HCT116 (cell line): ENCODE measurements around the gene OTOG. TPM values are rescaled to one million over a fixed set of nuclear protein-coding genes. Genes with fewer than 3 reads are reported as not detected.

Experiments used
- ATAC-seq: fragments of 200-7000 bp; cut with Tn5 transposase; 2 replicates; pipeline ENCODE4 v1.9.1; 2020; ENCODE audit warnings: mild to moderate bottlenecking, moderate library complexity
- BruUV-seq: library from RNA; stranded (reverse); fragments of 400-500 nt; replicated peaks from 2 replicates; lab custom pipeline; 2021; lab: Mats Ljungman, UMichigan
- CTCF ChIA-PET: fragments of 300-600 bp; sonication (Branson Sonifier 250); formaldehyde crosslinking; loops from one replicate; lab custom pipeline; 2021; ENCODE audit warnings: antibody characterized with exemption; lab: Charles Lee
- POLR2A ChIA-PET: fragments of 300-600, 350-600 bp; sonication (Branson Sonifier 250); formaldehyde crosslinking; loops from one replicate; lab custom pipeline; 2021; ENCODE audit warnings: antibody characterized with exemption; lab: Charles Lee
- RAD21 ChIA-PET, 2 experiments: fragments of 300-600 bp; sonication (Branson Sonifier 250); formaldehyde crosslinking; loops; one replicate each; lab custom pipeline; 2023; ENCODE audit warnings: low total read pairs in 2 of 2; ENCODE audit not compliant: uncharacterized antibody in 2 of 2, unreplicated experiment in 2 of 2, low non-redundant PET in 1 of 2; lab: Charles Lee
- DNase-seq: peaks from one replicate; pipeline ENCODE4 v3.0.0-alpha.2; 2010; ENCODE audit warnings: low read depth, low spot score
- H2AFZ ChIP-seq: fragments of 200-600 bp; shearing (Covaris generic), sonication (generic); 2 replicates; pipeline ENCODE4 v1.6.1; 2017; ENCODE audit warnings: low read depth, mixed run types, mixed read lengths, antibody characterized with exemption, low read length; ENCODE audit not compliant: poor library complexity, severe bottlenecking
- H3K27ac ChIP-seq: 2 replicates; pipeline ENCODE4 v1.5.1; 2012; ENCODE audit warnings: low read depth, low read length
- H3K27me3 ChIP-seq: fragments of 200-600 bp; sonication (generic); 2 replicates; pipeline ENCODE4 v1.6.1; 2016; ENCODE audit warnings: mixed run types, low read length, mixed read lengths; ENCODE audit not compliant: insufficient read depth
- H3K36me3 ChIP-seq, 2 experiments: fragments of 200-500 bp in 1 of 2; fragments of 200-600 bp in 1 of 2; sonication (Bioruptor generic) in 1 of 2; sonication (generic) in 1 of 2; 2 replicates each; pipeline versions ENCODE4 v1.5.1 to v1.6.1; 2014 to 2016; ENCODE audit warnings: low read length in 2 of 2, inconsistent platforms in 1 of 2, mixed read lengths in 1 of 2, mixed run types in 1 of 2; ENCODE audit not compliant: insufficient read depth in 2 of 2, control insufficient read depth in 1 of 2
- H3K4me1 ChIP-seq, 2 experiments: fragments of 200-600 bp in 1 of 2; sonication (generic) in 1 of 2; 2 replicates each; pipeline versions ENCODE4 v1.5.1 to v1.6.1; 2012 to 2017; ENCODE audit warnings: low read length in 2 of 2, inconsistent platforms in 1 of 2, mild to moderate bottlenecking in 1 of 2, mixed read lengths in 1 of 2, mixed run types in 1 of 2, moderate library complexity in 1 of 2; ENCODE audit not compliant: insufficient read depth in 2 of 2, control insufficient read depth in 1 of 2
- H3K4me2 ChIP-seq: fragments of 200-600 bp; sonication (generic); 2 replicates; pipeline ENCODE4 v1.6.1; 2017; ENCODE audit warnings: mixed run types, low read length, mixed read lengths
- H3K4me3 ChIP-seq, 2 experiments: fragments of 200-600 bp in 1 of 2; sonication (generic) in 1 of 2; replicated peaks in 1 of 2; 2 replicates each; pipeline ENCODE4 v1.5.1; 2011 to 2016; ENCODE audit warnings: low read length in 2 of 2, control low read depth in 1 of 2, low read depth in 1 of 2, mild to moderate bottlenecking in 1 of 2, mixed read lengths in 1 of 2, mixed run types in 1 of 2
- H3K79me2 ChIP-seq: fragments of 200-600 bp; sonication (generic); 2 replicates; pipeline ENCODE4 v1.6.1; 2017; ENCODE audit warnings: mild to moderate bottlenecking, mixed run types, low read length, moderate library complexity, mixed read lengths; ENCODE audit not compliant: insufficient read depth
- H3K9ac ChIP-seq: fragments of 200-600 bp; sonication (generic); 2 replicates; pipeline ENCODE4 v1.6.1; 2016; ENCODE audit warnings: low read length, mixed read lengths
- H3K9me2 ChIP-seq: fragments of 200-600 bp; sonication (generic), shearing (Covaris generic); 2 replicates; pipeline ENCODE4 v1.6.1; 2017; ENCODE audit warnings: mixed run types, mild to moderate bottlenecking, moderate library complexity; ENCODE audit not compliant: insufficient read depth
- H3K9me3 ChIP-seq, 2 experiments: fragments of 200-500 bp in 1 of 2; fragments of 200-600 bp in 1 of 2; sonication (Bioruptor generic) in 1 of 2; sonication (generic) in 1 of 2; 2 replicates each; pipeline ENCODE4 v1.6.1; 2014 to 2017; ENCODE audit warnings: low read length in 2 of 2, mixed read lengths in 2 of 2, inconsistent platforms in 1 of 2, low read depth in 1 of 2, mild to moderate bottlenecking in 1 of 2, mixed run types in 1 of 2, moderate library complexity in 1 of 2; ENCODE audit not compliant: control insufficient read depth in 1 of 2, insufficient read depth in 1 of 2
- H4K20me1 ChIP-seq: fragments of 200-600 bp; sonication (generic), shearing (Covaris generic); 2 replicates; pipeline ENCODE4 v1.6.1; 2017; ENCODE audit warnings: mixed run types, mild to moderate bottlenecking, moderate library complexity; ENCODE audit not compliant: insufficient read depth
- ATF3 ChIP-seq: IDR thresholded peaks from 2 replicates; pipeline ENCODE4 v1.6.1; 2012
- CBX3 ChIP-seq: IDR thresholded peaks from 2 replicates; pipeline ENCODE4 v1.6.1; 2012; ENCODE audit warnings: low read depth
- EGR1 ChIP-seq: IDR thresholded peaks from 2 replicates; pipeline ENCODE4 v1.6.1; 2012; ENCODE audit warnings: low read depth
- EZH2phosphoT487 ChIP-seq: fragments of 200-600 bp; IDR thresholded peaks from 2 replicates; pipeline ENCODE4 v1.6.1; 2018; ENCODE audit warnings: antibody characterized with exemption, borderline replicate concordance
- FOSL1 ChIP-seq: IDR thresholded peaks from 2 replicates; pipeline ENCODE4 v1.6.1; 2012; ENCODE audit warnings: low read depth
- JUND ChIP-seq: IDR thresholded peaks from 2 replicates; pipeline ENCODE4 v1.6.1; 2012
- POLR2AphosphoS5 ChIP-seq: IDR thresholded peaks from 2 replicates; pipeline ENCODE4 v1.6.1; 2011; ENCODE audit warnings: mild to moderate bottlenecking, low read depth, low read length, moderate library complexity
- RAD21 ChIP-seq: IDR thresholded peaks from 2 replicates; pipeline ENCODE4 v1.6.1; 2012; ENCODE audit warnings: low read depth, mild to moderate bottlenecking
- REST ChIP-seq: IDR thresholded peaks from 2 replicates; pipeline ENCODE4 v1.6.1; 2012; ENCODE audit warnings: low read depth
- SIN3A ChIP-seq: IDR thresholded peaks from 2 replicates; pipeline ENCODE4 v1.6.1; 2012; ENCODE audit warnings: low read depth
- ZFX ChIP-seq: fragments of 450-650 bp; IDR thresholded peaks from 2 replicates; pipeline ENCODE4 v1.6.1; 2017
- ZNF274 ChIP-seq: fragments of 200-500 bp; sonication (Bioruptor generic); IDR thresholded peaks from 2 replicates; pipeline ENCODE4 v1.6.1; 2014; ENCODE audit warnings: mild to moderate bottlenecking, low read depth, low read length, inconsistent platforms
- intact Hi-C: fragments of 100-400 bp; cut with micrococcal nuclease; formaldehyde crosslinking; loops from 2 replicates; pipeline ENCODE4 v1.10.0; 2022
- total RNA-seq: library from RNA; stranded (reverse); gene quantifications from one replicate; pipeline ENCODE4 v1.2.1, GENCODE V29; 2021; ENCODE audit not compliant: unreplicated experiment

OTOG gene
- total RNA-seq, 1 experiment from 2014 or later: 0.07 TPM

GRCh38 chr11:17595526-17596309, 48.7 kb downstream of the OTOG start:
- ChIA-PET CTCF (interaction anchor here (7.9 kb wide), 1 partner anchor 135 kb away, joined by 133 read pairs; no protein-coding TSS in a partner anchor), POLR2A (no interaction called here), RAD21 (no interaction called here)
- ATAC-seq (no peak), DNase-seq (no peak)
- BruUV-seq: no TSS peak
- Histone ChIP-seq H3K9ac (no peak overlapping the region), H2AFZ (no peak overlapping the region), H4K20me1 (no peaks in the 10 kb centered on the region), H3K9me3 (peaks cover 0 to 4% of the 10 kb centered on the region in 2 experiments; a peak in 1 of 4 replicates), H3K9me2 (no peaks in the 10 kb centered on the region), H3K4me2 (no peak overlapping the region), H3K27ac (no peak overlapping the region), H3K36me3 (no peaks in the 10 kb centered on the region), H3K27me3 (peaks cover 12% of the 10 kb centered on the region; the same call in 1 of the 2 replicates), H3K4me1 (no peaks in the 10 kb centered on the region), H3K4me3 (no peak overlapping the region), H3K79me2 (no peaks in the 10 kb centered on the region)
- TF ChIP-seq EGR1: no peak
- TF ChIP-seq REST: no peak
- intact Hi-C loops: loop anchor here (5.0 kb wide), 1 partner anchor 213 kb away; no protein-coding TSS in a partner anchor

- RAD21 ChIA-PET: no interaction called here
- H3K79me2 ChIP-seq: no peaks in the 10 kb centered on the region
- no peak overlapping the region for H2AFZ ChIP-seq
- peaks cover 8% of the 10 kb centered on the region; the same call in 1 of the 2 replicates for H3K27me3 ChIP-seq
- peaks cover 0 to 4% of the 10 kb centered on the region in 2 experiments; a peak in 1 of 4 replicates for H3K9me3 ChIP-seq
- H4K20me1 ChIP-seq: no peaks in the 10 kb centered on the region
- ATAC-seq: no peak
- DNase-seq: no peak
- no peak overlapping the region for H3K9ac ChIP-seq
- intact Hi-C loops: loop anchor here (5.0 kb wide), 1 partner anchor 214 kb away; no protein-coding TSS in a partner anchor
- H3K4me1 ChIP-seq: peaks cover 0 to 3% of the 10 kb centered on the region in 2 experiments; a peak in 2 of 4 replicates
- no TSS peak for BruUV-seq
- no peak overlapping the region for H3K4me3 ChIP-seq
- no peak overlapping the region for H3K4me2 ChIP-seq
- POLR2A ChIA-PET: no interaction called here
- no peaks in the 10 kb centered on the region for H3K9me2 ChIP-seq
- CTCF ChIA-PET: interaction anchor here (7.9 kb wide), 1 partner anchor 134 kb away, joined by 133 read pairs; no protein-coding TSS in a partner anchor
- no peaks in the 10 kb centered on the region for H3K36me3 ChIP-seq
- no peak overlapping the region for H3K27ac ChIP-seq
- TF ChIP-seq SIN3A: no peak
- no peak for TF ChIP-seq JUND
- TF ChIP-seq POLR2AphosphoS5: no peak
- TF ChIP-seq ZNF274: no peak
- TF ChIP-seq REST: no peak
- no peak for TF ChIP-seq ATF3
- no peak for TF ChIP-seq EZH2phosphoT487
- no peak for TF ChIP-seq RAD21
- no peak for TF ChIP-seq CBX3
- TF ChIP-seq ZFX: no peak
- TF ChIP-seq FOSL1: no peak
These were observed 49.2 kb downstream of the OTOG start for GRCh38 chr11:17596310-17596669.
